Activated CD8-positive, alpha-beta memory T cell treated with anti-CD3 and anti-CD28 coated beads, Interleukin-2, amount 50 U/mL, for 1 hour (primary cell): Measurements from ENCODE around the gene VSIG2.

Experiments
- DNase-seq: peaks from one replicate; pipeline ENCODE4 v3.0.0-alpha.2; 2020; ENCODE audit errors: extremely low read depth

VSIG2 gene

GRCh38 chr11:124724979-124725718, 26.9 kb downstream of the VSIG2 start:
- no peak for DNase-seq

GRCh38 chr11:124722176-124722575, 29.9 kb downstream of the VSIG2 start:
- no peak for DNase-seq

- no peak for DNase-seq
Measured at GRCh38 chr11:124719534-124719933, 32.5 kb downstream of the VSIG2 start.

GRCh38 chr11:124718801-124719200, 33.3 kb downstream of the VSIG2 start:
- no peak for DNase-seq

GRCh38 chr11:124717786-124718651, 34.0 kb downstream of the VSIG2 start:
- DNase-seq = no peak

GRCh38 chr11:124717421-124717785, 34.7 kb downstream of the VSIG2 start:
- no peak for DNase-seq

- no peak for DNase-seq
Measured at GRCh38 chr11:124716591-124716990, 35.5 kb downstream of the VSIG2 start.

GRCh38 chr11:124712392-124712791, 39.7 kb downstream of the VSIG2 start:
- no peak for DNase-seq

- no peak for DNase-seq
Measured at GRCh38 chr11:124707829-124708228, 44.2 kb downstream of the VSIG2 start.

GRCh38 chr11:124700028-124700427, 52.0 kb downstream of the VSIG2 start:
- no peak for DNase-seq

- no peak for DNase-seq
Measured at GRCh38 chr11:124699547-124699946, 52.5 kb downstream of the VSIG2 start.
